WTC11 (cell line): ENCODE results near the gene KCNIP4. TPM values are rescaled to one million over a fixed set of nuclear protein-coding genes. Genes with fewer than 3 reads are reported as not detected.

ENCODE experiments used
- ATAC-seq: fragments of 200-7000 bp; cut with Tn5 transposase; 2 replicates; pipeline ENCODE4 v1.10.0; 2021; ENCODE audit warnings: mild to moderate bottlenecking, moderate library complexity
- CTCF ChIA-PET: fragments of 300-600 bp; sonication (Branson Sonifier 250); formaldehyde crosslinking; loops from one replicate; lab custom pipeline; 2021; ENCODE audit warnings: antibody characterized with exemption; lab: Charles Lee
- POLR2A ChIA-PET: fragments of 350-600 bp; sonication (Branson Sonifier 250); formaldehyde crosslinking; loops from one replicate; lab custom pipeline; 2021; ENCODE audit warnings: antibody characterized with exemption; lab: Charles Lee
- DNase-seq: peaks from one replicate; pipeline ENCODE4 v3.0.0; 2021; ENCODE audit warnings: low spot score
- H3K27ac Mint-ChIP-seq: 2 replicates; pipeline ENCODE4 v1.8.0; 2021; ENCODE audit warnings: mixed read lengths
- H3K27me3 Mint-ChIP-seq: 2 replicates; pipeline ENCODE4 v1.8.0; 2021; ENCODE audit warnings: low read depth, mild to moderate bottlenecking, moderate library complexity, mixed read lengths
- H3K36me3 Mint-ChIP-seq: 2 replicates; pipeline ENCODE4 v1.8.0; 2021; ENCODE audit warnings: mixed read lengths
- H3K4me1 Mint-ChIP-seq: 2 replicates; pipeline ENCODE4 v1.8.0; 2022; ENCODE audit warnings: mixed read lengths
- H3K4me3 Mint-ChIP-seq: 2 replicates; pipeline ENCODE4 v1.8.0; 2021; ENCODE audit warnings: mild to moderate bottlenecking, moderate library complexity, mixed read lengths
- H3K9me3 Mint-ChIP-seq: 2 replicates; pipeline ENCODE4 v1.8.0; 2021; ENCODE audit warnings: mixed read lengths
- CBFB ChIP-seq: sonication (generic); formaldehyde crosslinking; IDR thresholded peaks from 2 replicates; pipeline ENCODE4 v1.8.1; 2022; ENCODE audit warnings: mild to moderate bottlenecking, low read depth, missing genetic modification reagents
- CDX4 ChIP-seq: fragments of 250-450 bp; sonication (Bioruptor Pico); IDR thresholded peaks from 2 replicates; pipeline ENCODE4 v1.9.0; 2021; ENCODE audit warnings: moderate library complexity, mild to moderate bottlenecking, inconsistent platforms, borderline replicate concordance
- E2F1 ChIP-seq: sonication (generic); formaldehyde crosslinking; IDR thresholded peaks from 2 replicates; pipeline ENCODE4 v1.8.0; 2022; ENCODE audit warnings: mild to moderate bottlenecking, missing genetic modification reagents
- E2F4 ChIP-seq: sonication (generic); formaldehyde crosslinking; IDR thresholded peaks from 2 replicates; pipeline ENCODE4 v1.8.1; 2022; ENCODE audit warnings: low read depth, mild to moderate bottlenecking, moderate library complexity, missing genetic modification reagents, borderline replicate concordance
- E2F5 ChIP-seq: sonication (generic); formaldehyde crosslinking; IDR thresholded peaks from 2 replicates; pipeline ENCODE4 v1.8.1; 2022; ENCODE audit warnings: mild to moderate bottlenecking, moderate library complexity, missing genetic modification reagents
- ELF4 ChIP-seq: sonication (generic); formaldehyde crosslinking; IDR thresholded peaks from 2 replicates; pipeline ENCODE4 v1.8.1; 2022; ENCODE audit warnings: low read depth, mild to moderate bottlenecking, moderate library complexity, missing genetic modification reagents
- EMX1 ChIP-seq: fragments of 250-450 bp; sonication (Bioruptor Pico); IDR thresholded peaks from 2 replicates; pipeline ENCODE4 v1.8.0; 2021; ENCODE audit warnings: mild to moderate bottlenecking
- FOXJ3 ChIP-seq: sonication (generic); formaldehyde crosslinking; IDR thresholded peaks from 2 replicates; pipeline ENCODE4 v1.9.0; 2021; ENCODE audit warnings: missing genetic modification reagents, mild to moderate bottlenecking, borderline replicate concordance
- FOXP1 ChIP-seq: sonication (generic); formaldehyde crosslinking; IDR thresholded peaks from 2 replicates; pipeline ENCODE4 v1.8.0; 2022; ENCODE audit warnings: missing genetic modification reagents, mild to moderate bottlenecking, moderate library complexity, borderline replicate concordance
- FOXP4 ChIP-seq: sonication (generic); formaldehyde crosslinking; IDR thresholded peaks from 2 replicates; pipeline ENCODE4 v1.8.0; 2022; ENCODE audit warnings: mild to moderate bottlenecking, missing genetic modification reagents
- JUN ChIP-seq: sonication (generic); formaldehyde crosslinking; IDR thresholded peaks from 2 replicates; pipeline ENCODE4 v1.8.0; 2023; ENCODE audit warnings: mild to moderate bottlenecking, missing genetic modification reagents
- NFATC4 ChIP-seq: fragments of 250-450 bp; sonication (Bioruptor Pico); IDR thresholded peaks from 2 replicates; pipeline ENCODE4 v1.9.0; 2021; ENCODE audit warnings: mild to moderate bottlenecking
- RORB ChIP-seq: fragments of 250-450 bp; sonication (Bioruptor Pico); IDR thresholded peaks from 2 replicates; pipeline ENCODE4 v1.9.0; 2021; ENCODE audit warnings: mild to moderate bottlenecking
- SP1 ChIP-seq: sonication (generic); formaldehyde crosslinking; conservative IDR thresholded peaks from 2 replicates; pipeline ENCODE4 v1.8.1; 2022; ENCODE audit warnings: missing genetic modification reagents
- TP53 ChIP-seq: sonication (generic); formaldehyde crosslinking; IDR thresholded peaks from 2 replicates; pipeline ENCODE4 v1.8.1; 2023; ENCODE audit warnings: mild to moderate bottlenecking, missing genetic modification reagents
- USF1 ChIP-seq: sonication (generic); formaldehyde crosslinking; IDR thresholded peaks from 2 replicates; pipeline ENCODE4 v1.8.0; 2022; ENCODE audit warnings: mild to moderate bottlenecking, missing genetic modification reagents
- ZNF138 ChIP-seq: sonication (generic); formaldehyde crosslinking; conservative IDR thresholded peaks from 2 replicates; pipeline ENCODE4 v1.8.1; 2022; ENCODE audit warnings: mild to moderate bottlenecking, moderate library complexity, missing genetic modification reagents
- ZNF219 ChIP-seq: sonication (generic); formaldehyde crosslinking; IDR thresholded peaks from 2 replicates; pipeline ENCODE4 v1.8.0; 2023; ENCODE audit warnings: missing genetic modification reagents, mild to moderate bottlenecking, borderline replicate concordance
- ZNF232 ChIP-seq: sonication (generic); formaldehyde crosslinking; IDR thresholded peaks from 2 replicates; pipeline ENCODE4 v1.8.0; 2022; ENCODE audit warnings: mild to moderate bottlenecking, missing genetic modification reagents
- ZNF281 ChIP-seq: sonication (generic); formaldehyde crosslinking; IDR thresholded peaks from 2 replicates; pipeline ENCODE4 v1.8.0; 2023; ENCODE audit warnings: mild to moderate bottlenecking, missing genetic modification reagents
- ZNF425 ChIP-seq: fragments of 250-450 bp; sonication (Bioruptor Pico); conservative IDR thresholded peaks from 2 replicates; pipeline ENCODE4 v1.9.0; 2021; ENCODE audit warnings: mild to moderate bottlenecking
- total RNA-seq: library from RNA; stranded (reverse); gene quantifications from 3 replicates; pipeline ENCODE4 v1.2.3, GENCODE V29; 2021

Gene KCNIP4
- total RNA-seq, 1 experiment from 2014 or later, result not detected

- no peak for DNase-seq
- Mint-ChIP-seq H3K27me3 (no peaks in the 10 kb centered on the region), H3K4me3 (no peak overlapping the region), H3K36me3 (no peaks in the 10 kb centered on the region), H3K9me3 (peaks cover 5% of the 10 kb centered on the region), H3K4me1 (no peaks in the 10 kb centered on the region), H3K27ac (no peak overlapping the region)
- POLR2A ChIA-PET, result no interaction called here
- TF ChIP-seq ZNF232 (no peak), NFATC4 (no peak), ZNF425 (CRISPR knock-in tag) (no peak), USF1 (no peak), E2F1 (CRISPR knock-in tag) (no peak), E2F5 (no peak), FOXP4 (no peak), JUN (CRISPR knock-in tag) (no peak), ZNF138 (CRISPR knock-in tag) (no peak), EMX1 (CRISPR knock-in tag) (no peak), E2F4 (CRISPR knock-in tag) (no peak), FOXJ3 (CRISPR knock-in tag) (no peak), ZNF219 (CRISPR knock-in tag) (no peak), SP1 (CRISPR knock-in tag) (no peak)
- CTCF ChIA-PET, result no interaction called here
- no peak for ATAC-seq
These were observed 284.2 kb downstream of the KCNIP4 start for GRCh38 chr4:21664355-21664754.

- H3K4me3 Mint-ChIP-seq, result no peak overlapping the region
- peaks cover 3% of the 10 kb centered on the region; the same call in 1 of the 2 replicates for H3K9me3 Mint-ChIP-seq
- ATAC-seq, result no peak
- H3K4me1 Mint-ChIP-seq, result no peaks in the 10 kb centered on the region
- H3K36me3 Mint-ChIP-seq, result no peaks in the 10 kb centered on the region
- H3K27ac Mint-ChIP-seq, result no peak overlapping the region; the same call in 1 of the 2 replicates
- ChIA-PET CTCF (no interaction called here), POLR2A (no interaction called here)
- H3K27me3 Mint-ChIP-seq, result no peaks in the 10 kb centered on the region
- DNase-seq, result no peak
- TF ChIP-seq EMX1 (CRISPR knock-in tag) (no peak), JUN (CRISPR knock-in tag) (no peak), ELF4 (no peak), ZNF281 (CRISPR knock-in tag) (no peak), CBFB (no peak), CDX4 (CRISPR knock-in tag) (no peak), TP53 (no peak), RORB (CRISPR knock-in tag) (no peak), FOXP1 (CRISPR knock-in tag) (no peak)
These were observed 291.7 kb downstream of the KCNIP4 start for GRCh38 chr4:21656832-21657231.
